SJCRH30 (cell line): Measurements from ENCODE around the gene ID2. TPM values are rescaled to one million over a fixed set of nuclear protein-coding genes. Genes with fewer than 3 reads are reported as not detected.
"Not testable (repeated sequence)": the region's sequence is repeated elsewhere in the genome, so short reads cannot be mapped to it uniquely, and the experiment has no call there.

Experiments
- DNase-seq, 2 experiments: peaks; one replicate each; pipeline ENCODE4 v3.0.0-alpha.2; 2015 to 2020
- H3K27ac ChIP-seq: fragments of 250-450 bp; sonication (Bioruptor Pico); 2 replicates; pipeline ENCODE4 v1.5.1; 2020; ENCODE audit warnings: mild to moderate bottlenecking, moderate library complexity
- H3K27me3 ChIP-seq: fragments of 250-450 bp; sonication (Bioruptor Pico); 2 replicates; pipeline ENCODE4 v1.5.1; 2020; ENCODE audit warnings: mild to moderate bottlenecking, moderate library complexity
- H3K36me3 ChIP-seq: fragments of 250-450 bp; sonication (Bioruptor Pico); 2 replicates; pipeline ENCODE4 v1.5.1; 2020; ENCODE audit warnings: mild to moderate bottlenecking, moderate library complexity
- H3K4me1 ChIP-seq: fragments of 250-450 bp; sonication (Bioruptor Pico); 2 replicates; pipeline ENCODE4 v1.5.1; 2020; ENCODE audit warnings: mild to moderate bottlenecking, moderate library complexity
- H3K4me3 ChIP-seq: fragments of 250-450 bp; sonication (Bioruptor Pico); 2 replicates; pipeline ENCODE4 v1.5.1; 2020; ENCODE audit warnings: mild to moderate bottlenecking, moderate library complexity
- H3K9me3 ChIP-seq: fragments of 250-450 bp; sonication (Bioruptor Pico); replicated peaks from 2 replicates; pipeline ENCODE4 v1.5.1; 2020; ENCODE audit warnings: mild to moderate bottlenecking, moderate library complexity
- total RNA-seq: library from RNA; depleted of rRNA; stranded (reverse); fragments of >200 nt; shearing (Covaris generic); gene quantifications from 2 replicates; pipeline ENCODE4 v1.2.3, GENCODE V29; 2014

The ID2 gene
- total RNA-seq, 1 experiment from 2014 or later, result 17.6 TPM

DNA sequence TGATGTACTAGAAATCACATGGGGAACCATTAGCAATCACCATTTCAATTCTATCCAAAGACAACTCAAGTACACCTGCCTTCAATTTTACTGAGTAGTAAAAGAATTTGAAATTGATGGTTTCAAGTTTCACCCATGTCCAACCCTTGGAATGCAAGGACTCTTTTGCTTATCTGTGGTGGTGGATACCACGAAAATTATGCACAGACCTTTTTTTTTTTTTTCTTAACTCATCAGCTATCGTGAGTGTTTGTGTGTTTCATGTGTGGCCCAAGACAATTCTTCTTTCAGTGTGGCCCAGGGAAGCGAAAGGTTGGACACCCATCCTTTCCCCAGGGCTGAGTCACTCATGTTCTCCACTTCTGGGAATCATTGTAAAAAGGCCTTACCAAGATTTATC, 23.1 kb downstream of the ID2 start:
- Histone ChIP-seq H3K9me3 (no peaks in the 10 kb centered on the region), H3K4me3 (no peak overlapping the region), H3K27me3 (no peaks in the 10 kb centered on the region; the same call in 1 of the 2 replicates), H3K36me3 (no peaks in the 10 kb centered on the region), H3K27ac (no peak overlapping the region), H3K4me1 (no peaks in the 10 kb centered on the region)
- DNase-seq, result no peak

DNA sequence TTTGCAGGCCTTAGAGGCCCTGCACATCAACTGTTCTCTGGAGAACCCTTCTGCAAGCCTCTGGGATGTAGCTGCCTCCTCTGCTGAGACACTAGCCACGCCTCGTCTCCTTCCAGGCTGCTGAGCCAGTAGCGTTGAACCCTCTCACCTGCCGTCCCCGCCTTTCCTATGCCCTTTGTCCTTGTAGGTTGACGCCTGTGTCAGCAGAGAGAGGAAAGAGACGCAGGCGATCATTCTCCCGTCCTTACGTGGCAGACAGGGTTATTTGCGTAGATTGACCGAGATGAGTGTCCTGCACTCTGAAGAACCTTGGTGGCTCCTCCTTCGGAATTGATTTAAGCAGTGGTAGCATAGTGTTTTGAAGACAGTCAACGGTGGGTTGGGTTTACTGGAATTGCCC, 27.8 kb downstream of the ID2 start:
- no peaks in the 10 kb centered on the region for H3K36me3 ChIP-seq
- no peaks in the 10 kb centered on the region; the same call in 1 of the 2 replicates for H3K27me3 ChIP-seq
- H3K4me3 ChIP-seq, result no peak overlapping the region
- H3K4me1 ChIP-seq, result no peaks in the 10 kb centered on the region
- no peaks in the 10 kb centered on the region for H3K9me3 ChIP-seq
- H3K27ac ChIP-seq, result no peak overlapping the region
- DNase-seq, result no peak

DNA sequence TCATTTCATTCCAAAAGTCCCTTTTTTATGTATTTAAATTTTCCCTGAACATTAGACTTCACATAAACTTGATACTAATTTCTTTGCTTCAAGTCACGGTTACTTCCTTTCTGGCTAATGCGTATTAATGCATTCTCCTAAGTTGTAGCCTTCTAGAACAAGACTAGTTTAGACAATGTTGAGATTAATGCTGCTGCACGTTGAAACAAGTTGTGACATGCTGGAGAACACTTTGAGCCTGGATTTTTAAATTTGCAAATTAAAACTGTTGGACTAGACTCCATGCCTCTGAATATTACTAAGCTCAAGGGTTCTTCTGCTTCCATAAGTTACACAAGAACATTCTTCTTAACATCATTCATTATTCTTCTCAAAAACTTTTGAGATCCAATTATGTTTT, 29.1 kb downstream of the ID2 start:
- no peak for DNase-seq

GRCh38 chr2:8714283-8714682, 32.4 kb downstream of the ID2 start:
- Histone ChIP-seq H3K4me3 (no peak overlapping the region), H3K27ac (no peak overlapping the region), H3K27me3 (no peaks in the 10 kb centered on the region; the same call in 1 of the 2 replicates), H3K4me1 (no peaks in the 10 kb centered on the region), H3K9me3 (no peaks in the 10 kb centered on the region), H3K36me3 (no peaks in the 10 kb centered on the region)
- no peak for DNase-seq

More for the DNA sequence above, 29.1 kb downstream of the ID2 start:
- Histone ChIP-seq H3K36me3 (no peaks in the 10 kb centered on the region), H3K4me3 (no peak overlapping the region), H3K4me1 (no peaks in the 10 kb centered on the region), H3K9me3 (no peaks in the 10 kb centered on the region), H3K27me3 (no peaks in the 10 kb centered on the region; the same call in 1 of the 2 replicates), H3K27ac (no peak overlapping the region)

- no peak overlapping the region for H3K4me3 ChIP-seq
- DNase-seq, result no peak
- no peak overlapping the region for H3K27ac ChIP-seq
- no peaks in the 10 kb centered on the region for H3K36me3 ChIP-seq
- no peaks in the 10 kb centered on the region for H3K4me1 ChIP-seq
- H3K27me3 ChIP-seq, result no peaks in the 10 kb centered on the region
- no peaks in the 10 kb centered on the region for H3K9me3 ChIP-seq
Observed at GRCh38 chr2:8714971-8715370, 33.1 kb downstream of the ID2 start.

DNA sequence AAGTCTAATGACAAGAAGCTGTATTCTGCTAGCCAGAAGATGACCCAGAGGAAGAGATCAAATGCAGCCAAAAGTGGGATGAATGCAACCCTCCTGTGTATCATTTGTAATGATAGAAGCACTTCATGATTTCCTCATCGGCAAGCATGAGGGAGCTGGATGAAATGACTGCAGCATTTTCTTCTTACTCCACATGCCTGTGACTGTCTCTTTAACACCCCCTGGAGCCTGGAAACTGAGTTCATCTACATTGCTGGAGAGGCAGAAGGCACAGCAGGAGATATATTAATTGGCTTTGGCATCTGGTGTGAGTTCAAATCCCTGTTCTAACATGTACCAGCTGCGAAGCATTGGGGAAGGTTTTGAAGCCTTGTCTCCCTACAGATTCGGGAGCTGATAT, 37.7 kb downstream of the ID2 start:
- H3K4me3 ChIP-seq, result no peak overlapping the region
- H3K4me1 ChIP-seq, result no peaks in the 10 kb centered on the region
- no peak overlapping the region for H3K27ac ChIP-seq
- no peaks in the 10 kb centered on the region for H3K27me3 ChIP-seq
- no peaks in the 10 kb centered on the region for H3K36me3 ChIP-seq
- DNase-seq, result no peak
- no peaks in the 10 kb centered on the region for H3K9me3 ChIP-seq

GRCh38 chr2:8720741-8721140, 38.9 kb downstream of the ID2 start:
- H3K27me3 ChIP-seq, result no peaks in the 10 kb centered on the region
- no peaks in the 10 kb centered on the region for H3K4me1 ChIP-seq
- no peak overlapping the region for H3K27ac ChIP-seq
- no peaks in the 10 kb centered on the region for H3K36me3 ChIP-seq
- H3K9me3 ChIP-seq, result no peaks in the 10 kb centered on the region
- H3K4me3 ChIP-seq, result no peak overlapping the region
- DNase-seq, result no peak

DNA sequence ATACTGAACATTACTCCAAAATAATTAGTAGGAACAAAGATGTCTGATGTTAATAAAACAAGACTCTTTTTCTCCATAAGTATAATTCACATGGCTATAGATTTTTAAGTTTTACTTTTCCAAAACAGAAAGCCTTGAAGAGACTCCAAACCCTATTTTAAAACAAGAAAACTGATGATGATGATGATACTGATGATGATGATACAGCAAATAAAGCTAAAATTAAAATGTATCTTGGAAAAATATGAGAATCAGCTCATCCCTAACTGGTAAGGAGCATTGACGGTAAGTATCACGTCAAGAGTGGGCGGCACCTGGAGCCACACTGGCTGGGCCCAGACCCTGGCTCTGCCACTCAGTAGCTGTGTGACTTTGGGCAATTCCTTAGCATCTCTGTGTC, 39.6 kb downstream of the ID2 start:
- no peaks in the 10 kb centered on the region for H3K4me1 ChIP-seq
- no peak overlapping the region for H3K4me3 ChIP-seq
- H3K9me3 ChIP-seq, result no peaks in the 10 kb centered on the region
- no peak for DNase-seq
- no peaks in the 10 kb centered on the region for H3K27me3 ChIP-seq
- H3K36me3 ChIP-seq, result no peaks in the 10 kb centered on the region
- H3K27ac ChIP-seq, result no peak overlapping the region

- H3K4me3 ChIP-seq, result no peak overlapping the region
- no peak for DNase-seq
- H3K27ac ChIP-seq, result no peak overlapping the region
- H3K27me3 ChIP-seq, result no peaks in the 10 kb centered on the region
- no peaks in the 10 kb centered on the region for H3K4me1 ChIP-seq
- no peaks in the 10 kb centered on the region for H3K9me3 ChIP-seq
- no peaks in the 10 kb centered on the region for H3K36me3 ChIP-seq
Observed at GRCh38 chr2:8722986-8723385, 41.1 kb downstream of the ID2 start.

DNA sequence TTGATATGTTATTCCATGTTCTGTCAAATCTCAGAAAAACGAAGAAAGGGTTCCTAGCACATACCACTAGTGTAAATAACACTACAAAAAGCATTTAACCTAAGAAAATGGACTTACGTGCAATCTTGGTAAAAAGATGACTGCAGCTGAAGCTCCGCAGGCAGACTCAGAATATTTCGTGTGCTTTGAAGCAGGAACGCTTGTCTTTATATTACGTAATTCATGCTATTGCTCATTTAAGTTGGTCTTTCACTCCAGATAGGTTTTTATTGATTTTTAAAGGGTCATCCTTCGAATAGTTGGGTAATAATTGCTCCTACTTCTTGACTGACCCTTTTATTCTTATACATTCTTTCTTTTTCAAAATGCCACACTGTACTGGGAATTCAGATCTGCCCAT, 44.0 kb downstream of the ID2 start:
- H3K4me1 ChIP-seq, result no peaks in the 10 kb centered on the region
- DNase-seq, result no peak
- H3K27ac ChIP-seq, result no peak overlapping the region
- no peak overlapping the region for H3K4me3 ChIP-seq
- H3K9me3 ChIP-seq, result no peaks in the 10 kb centered on the region
- H3K27me3 ChIP-seq, result no peaks in the 10 kb centered on the region
- H3K36me3 ChIP-seq, result no peaks in the 10 kb centered on the region

- Histone ChIP-seq H3K4me1 (no peaks in the 10 kb centered on the region), H3K9me3 (no peaks in the 10 kb centered on the region), H3K36me3 (peaks cover 7% of the 10 kb centered on the region; the same call in 1 of the 2 replicates), H3K27me3 (no peaks in the 10 kb centered on the region), H3K4me3 (no peak overlapping the region), H3K27ac (no peak overlapping the region)
- no peak for DNase-seq
Observed at GRCh38 chr2:8728305-8729015, 46.6 kb downstream of the ID2 start.

- not testable (repeated sequence) for H3K4me1 ChIP-seq, DNase-seq, H3K9me3 ChIP-seq, H3K27me3 ChIP-seq, H3K27ac ChIP-seq, H3K4me3 ChIP-seq
- H3K36me3 ChIP-seq, result peaks cover 10% of the 10 kb centered on the region
Observed at GRCh38 chr2:8729101-8729500, 47.2 kb downstream of the ID2 start.

- no peak overlapping the region for H3K4me3 ChIP-seq
- no peaks in the 10 kb centered on the region for H3K27me3 ChIP-seq
- peaks cover 14% of the 10 kb centered on the region for H3K36me3 ChIP-seq
- no peak for DNase-seq
- H3K4me1 ChIP-seq, result no peaks in the 10 kb centered on the region
- no peak overlapping the region for H3K27ac ChIP-seq
- H3K9me3 ChIP-seq, result no peaks in the 10 kb centered on the region
Observed at GRCh38 chr2:8729939-8730338, 48.1 kb downstream of the ID2 start.

DNA sequence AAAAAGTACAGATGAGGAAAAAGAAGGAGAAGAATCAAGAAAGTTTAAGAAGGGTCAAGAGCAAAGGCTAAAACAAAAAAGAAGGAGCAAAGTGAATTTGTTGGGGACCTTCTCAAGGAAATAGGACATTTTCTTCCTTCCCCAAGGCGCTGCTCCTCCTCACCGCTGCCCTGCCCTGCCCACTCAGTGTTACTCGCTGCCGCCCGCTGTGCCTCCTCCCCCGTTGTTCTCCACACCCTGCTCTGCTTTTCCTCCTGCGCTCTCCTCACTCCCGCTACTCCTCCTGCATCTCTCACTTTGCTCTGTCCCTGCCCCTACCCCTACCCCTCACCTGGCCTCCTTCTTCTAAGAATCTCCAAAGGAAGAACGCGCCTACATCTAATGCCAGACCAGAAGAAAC, 50.7 kb downstream of the ID2 start:
- Histone ChIP-seq H3K27ac (no peak overlapping the region), H3K36me3 (peaks cover 14% of the 10 kb centered on the region)

More for the DNA sequence above, 50.7 kb downstream of the ID2 start:
- H3K4me1 ChIP-seq, result peaks cover 6% of the 10 kb centered on the region
- H3K9me3 ChIP-seq, result no peaks in the 10 kb centered on the region
- no peaks in the 10 kb centered on the region for H3K27me3 ChIP-seq
- no peak for DNase-seq
- H3K4me3 ChIP-seq, result no peak overlapping the region
